ENCODE measurements around the gene UBE2G1.

The UBE2G1 gene

GRCh38 chr17:4326608-4327007 lies 39.9 kb downstream of the UBE2G1 start:
- Histone ChIP-seq H3K9me2 (replicated peaks; ENCODE audit: insufficient read depth, low read length) (no peaks in the 10 kb centered on the region), H4K20me1 (ENCODE audit: low read depth, low read length) (peaks cover 50% of the 10 kb centered on the region), H3K27me3 (ENCODE audit: low read length) (no peaks in the 10 kb centered on the region), H3K9me3 (ENCODE audit: insufficient read depth, low read length) (no peaks in the 10 kb centered on the region), H3F3A (ENCODE audit: insufficient read depth) (peaks cover 25% of the 10 kb centered on the region; the same call in 1 of the 2 replicates), H3K36me3 (ENCODE audit: low read length) (0 out of 2 replicates have a peak, but pooled peaks cover 14% of the 10 kb centered on the region), H3K79me2 (ENCODE audit: insufficient read depth, low read length) (peaks cover 100% of the 10 kb centered on the region), H3K4me3 (ENCODE audit: insufficient read depth, low read length, poor library complexity, severe bottlenecking) (no peak overlapping the region), H3K9ac (ENCODE audit: low read length) (no peak overlapping the region), H2AFZ (ENCODE audit: low read depth, low read length, severe bottlenecking) (no peak overlapping the region), H3K27ac (ENCODE audit: low read depth, low read length) (no peak overlapping the region), H3K4me2 (ENCODE audit: low read depth, low read length, poor library complexity, severe bottlenecking) (no peak overlapping the region)
- TF ChIP-seq EZH2phosphoT487 (conservative IDR thresholded peaks at IDR 0.05; ENCODE audit: low read length) = no peak
- TF ChIP-seq CTCF (IDR thresholded peaks at IDR 0.05; ENCODE audit: insufficient read depth, low read length, poor library complexity, severe bottlenecking) = no peak

GRCh38 chr17:4326112-4326511 lies 40.4 kb downstream of the UBE2G1 start:
- no peaks in the 10 kb centered on the region for H3K9me3 ChIP-seq (ENCODE audit: insufficient read depth, low read length)
- H3K4me2 ChIP-seq (ENCODE audit: low read depth, low read length, poor library complexity, severe bottlenecking) = no peak overlapping the region
- peaks cover 25% of the 10 kb centered on the region; the same call in 1 of the 2 replicates for H3F3A ChIP-seq (ENCODE audit: insufficient read depth)
- H3K4me3 ChIP-seq (ENCODE audit: insufficient read depth, low read length, poor library complexity, severe bottlenecking) = no peak overlapping the region
- no peak overlapping the region for H3K9ac ChIP-seq (ENCODE audit: low read length)
- H3K27me3 ChIP-seq (ENCODE audit: low read length) = no peaks in the 10 kb centered on the region
- no peaks in the 10 kb centered on the region for H3K9me2 ChIP-seq (replicated peaks; ENCODE audit: insufficient read depth, low read length)
- peaks cover 100% of the 10 kb centered on the region for H3K79me2 ChIP-seq (ENCODE audit: insufficient read depth, low read length)
- H3K36me3 ChIP-seq (ENCODE audit: low read length) = 0 out of 2 replicates have a peak, but pooled peaks cover 12% of the 10 kb centered on the region
- TF ChIP-seq CTCF (IDR thresholded peaks at IDR 0.05; ENCODE audit: insufficient read depth, low read length, poor library complexity, severe bottlenecking) = no peak
- no peak for TF ChIP-seq EZH2phosphoT487 (conservative IDR thresholded peaks at IDR 0.05; ENCODE audit: low read length)
- H4K20me1 ChIP-seq (ENCODE audit: low read depth, low read length) = peaks cover 54% of the 10 kb centered on the region
- H3K27ac ChIP-seq (ENCODE audit: low read depth, low read length) = no peak overlapping the region
- no peak overlapping the region for H2AFZ ChIP-seq (ENCODE audit: low read depth, low read length, severe bottlenecking)

GRCh38 chr17:4324463-4324862 lies 42.0 kb downstream of the UBE2G1 start:
- TF ChIP-seq EZH2phosphoT487 (conservative IDR thresholded peaks at IDR 0.05; ENCODE audit: low read length) = no peak
- TF ChIP-seq CTCF (IDR thresholded peaks at IDR 0.05; ENCODE audit: insufficient read depth, low read length, poor library complexity, severe bottlenecking) = no peak
- Histone ChIP-seq H3K36me3 (ENCODE audit: low read length) (peaks cover 11% of the 10 kb centered on the region; the same call in 1 of the 2 replicates), H3K79me2 (ENCODE audit: insufficient read depth, low read length) (peaks cover 100% of the 10 kb centered on the region), H3K4me2 (ENCODE audit: low read depth, low read length, poor library complexity, severe bottlenecking) (no peak overlapping the region), H3K9me2 (replicated peaks; ENCODE audit: insufficient read depth, low read length) (no peaks in the 10 kb centered on the region), H2AFZ (ENCODE audit: low read depth, low read length, severe bottlenecking) (no peak overlapping the region), H3K9ac (ENCODE audit: low read length) (no peak overlapping the region), H3K27ac (ENCODE audit: low read depth, low read length) (no peak overlapping the region), H4K20me1 (ENCODE audit: low read depth, low read length) (peaks cover 60% of the 10 kb centered on the region), H3K9me3 (ENCODE audit: insufficient read depth, low read length) (no peaks in the 10 kb centered on the region), H3F3A (ENCODE audit: insufficient read depth) (peaks cover 20% of the 10 kb centered on the region; the same call in 1 of the 2 replicates), H3K27me3 (ENCODE audit: low read length) (no peaks in the 10 kb centered on the region), H3K4me3 (ENCODE audit: insufficient read depth, low read length, poor library complexity, severe bottlenecking) (no peak overlapping the region)

Measured in SU-DHL-6 (cell line).